Epidermal melanocyte (primary cell): ENCODE results near the gene SPATA31D4.

Experiments
- DNase-seq: peaks from one replicate; pipeline ENCODE4 v3.0.0; 2011; ENCODE audit warnings: low spot score; ENCODE audit not compliant: insufficient read length

SPATA31D4 gene

DNA sequence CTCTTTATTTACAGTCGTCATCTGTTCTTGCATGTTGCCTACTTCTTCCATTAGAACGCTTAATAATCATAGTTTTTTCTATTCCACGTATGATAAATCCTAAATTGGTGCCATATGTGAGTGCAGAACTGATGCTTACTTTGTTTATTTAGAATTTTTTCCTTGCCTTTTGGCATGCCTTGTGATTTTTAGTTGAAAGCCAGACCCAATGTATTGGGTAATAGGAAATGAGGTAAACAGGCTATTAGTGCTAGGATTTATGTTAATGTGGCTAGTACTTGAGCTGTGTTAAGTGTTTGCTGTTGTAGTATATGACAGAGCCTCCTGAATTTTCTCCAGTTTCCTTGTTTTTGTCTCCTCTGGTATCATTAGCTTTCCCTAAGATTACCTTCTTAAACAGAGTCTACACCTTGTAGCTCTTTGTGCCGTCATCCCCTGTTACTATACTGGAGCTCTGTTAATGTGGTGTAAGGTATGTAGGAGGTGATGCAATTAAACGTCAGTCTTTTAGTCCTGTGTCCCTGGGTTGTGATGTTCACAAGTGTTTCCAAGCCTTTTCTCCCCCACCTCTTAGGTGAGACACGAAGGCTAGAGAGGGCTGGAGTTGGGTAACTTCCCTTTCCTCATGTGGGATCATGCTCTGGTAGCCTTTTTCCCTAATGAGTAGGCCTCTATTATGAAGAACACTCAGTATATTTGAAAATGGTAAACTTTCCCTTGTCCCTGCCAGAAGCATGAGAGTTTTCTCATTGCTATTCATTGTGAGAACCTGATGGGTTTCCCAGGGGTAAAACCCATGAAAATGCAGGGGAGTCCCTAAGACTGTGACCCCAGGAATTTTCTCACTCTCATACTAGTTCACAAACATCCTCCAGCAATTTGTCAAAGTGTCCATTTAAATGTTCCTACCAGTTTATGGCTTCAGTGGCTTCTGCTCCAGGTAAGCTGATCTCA, 36.3 kb downstream of the SPATA31D4 start:
- no peak for DNase-seq

DNA sequence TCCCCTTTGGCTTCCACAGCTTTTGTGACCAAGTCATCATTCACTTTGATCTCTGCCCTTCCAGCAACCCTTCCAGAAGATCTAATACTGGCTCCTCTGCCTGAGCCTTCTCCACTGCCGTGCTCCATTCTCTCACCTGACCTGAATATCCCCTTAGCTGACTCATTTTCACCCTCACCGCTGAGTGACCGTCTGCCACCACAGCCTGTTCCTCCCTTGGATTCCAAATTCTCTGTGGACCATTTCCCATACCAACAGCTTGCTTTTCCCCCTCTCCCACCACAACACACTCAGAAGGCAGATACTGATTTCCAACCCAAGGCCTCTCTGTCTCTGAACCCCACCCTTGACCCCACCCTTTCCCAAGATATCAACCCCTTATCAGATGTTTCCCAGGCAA, 39.8 kb downstream of the SPATA31D4 start:
- no peak for DNase-seq

GRCh38 chr9:81969971-81970370, 41.7 kb downstream of the SPATA31D4 start:
- DNase-seq: no peak

DNA sequence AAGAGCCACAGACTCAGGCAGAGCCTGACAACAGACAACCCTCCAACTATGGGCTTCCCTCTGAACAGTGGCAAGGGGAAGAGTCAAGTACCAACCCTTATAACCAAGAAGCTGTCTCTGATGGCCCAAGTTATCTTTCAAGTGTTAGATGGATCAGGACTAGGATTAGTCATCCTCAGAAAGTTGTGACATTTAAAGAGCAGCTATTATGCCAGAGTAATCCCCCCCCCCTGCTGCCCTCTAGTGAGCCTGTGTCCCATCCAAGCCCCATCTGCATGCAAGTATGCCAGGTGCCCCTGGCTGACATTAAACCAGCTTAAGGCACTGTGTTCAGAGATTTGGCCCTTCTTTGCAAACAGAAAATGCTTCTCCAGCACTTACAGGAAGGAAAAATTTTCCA, 43.5 kb downstream of the SPATA31D4 start:
- no peak for DNase-seq

DNA sequence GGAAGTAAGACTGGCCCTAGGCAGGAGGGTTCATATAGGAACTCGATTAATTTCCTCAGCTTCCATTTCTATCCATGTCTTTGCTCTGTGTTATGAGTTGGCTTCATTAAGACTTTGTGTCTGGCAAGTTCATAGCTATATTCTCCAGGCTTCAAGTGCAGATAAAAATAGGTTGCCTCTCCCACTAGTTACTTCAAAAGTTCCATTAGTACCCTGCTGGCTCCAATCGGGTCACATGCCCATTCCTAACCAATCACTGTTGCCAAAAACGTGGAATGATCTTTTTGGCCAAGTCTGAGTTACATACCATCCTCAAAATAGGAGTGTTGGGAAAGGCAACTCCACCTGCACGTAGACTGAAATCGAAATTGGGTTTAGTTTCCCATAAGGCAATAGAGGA, 46.5 kb downstream of the SPATA31D4 start:
- DNase-seq: no peak

- no peak for DNase-seq
Measured at GRCh38 chr9:81976351-81976750, 48.1 kb downstream of the SPATA31D4 start.

GRCh38 chr9:81979196-81979595, 51.0 kb downstream of the SPATA31D4 start:
- no peak for DNase-seq

GRCh38 chr9:81980568-81980967, 52.3 kb downstream of the SPATA31D4 start:
- no peak for DNase-seq

GRCh38 chr9:81981883-81982282, 53.7 kb downstream of the SPATA31D4 start:
- DNase-seq: no peak
